ENCODE data around the gene LHX2.

Gene LHX2

GRCh38 chr9:124000161-124000783 lies 11.3 kb upstream of the LHX2 start:
- DNase-seq, result no peak

- no peak for DNase-seq
These were observed 10.6 kb upstream of the LHX2 start for GRCh38 chr9:124000784-124001457.

DNA sequence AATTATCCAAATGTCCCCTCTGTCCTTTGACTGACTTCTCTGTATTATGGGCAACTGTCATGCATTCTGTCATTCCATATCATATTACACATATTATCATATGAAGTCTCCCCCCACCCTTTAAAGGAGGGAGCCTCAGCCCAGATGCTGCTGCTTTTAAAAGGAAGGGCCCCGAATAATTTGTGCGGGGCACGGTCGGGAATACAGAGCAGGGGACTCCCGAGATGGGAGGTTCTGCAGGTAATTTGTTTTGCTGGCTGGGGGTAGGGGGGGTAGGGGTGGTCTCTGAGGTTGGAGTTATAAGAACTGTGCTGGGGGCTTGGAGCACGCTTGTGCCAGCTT lies 10.1 kb upstream of the LHX2 start:
- no peak for DNase-seq

DNA sequence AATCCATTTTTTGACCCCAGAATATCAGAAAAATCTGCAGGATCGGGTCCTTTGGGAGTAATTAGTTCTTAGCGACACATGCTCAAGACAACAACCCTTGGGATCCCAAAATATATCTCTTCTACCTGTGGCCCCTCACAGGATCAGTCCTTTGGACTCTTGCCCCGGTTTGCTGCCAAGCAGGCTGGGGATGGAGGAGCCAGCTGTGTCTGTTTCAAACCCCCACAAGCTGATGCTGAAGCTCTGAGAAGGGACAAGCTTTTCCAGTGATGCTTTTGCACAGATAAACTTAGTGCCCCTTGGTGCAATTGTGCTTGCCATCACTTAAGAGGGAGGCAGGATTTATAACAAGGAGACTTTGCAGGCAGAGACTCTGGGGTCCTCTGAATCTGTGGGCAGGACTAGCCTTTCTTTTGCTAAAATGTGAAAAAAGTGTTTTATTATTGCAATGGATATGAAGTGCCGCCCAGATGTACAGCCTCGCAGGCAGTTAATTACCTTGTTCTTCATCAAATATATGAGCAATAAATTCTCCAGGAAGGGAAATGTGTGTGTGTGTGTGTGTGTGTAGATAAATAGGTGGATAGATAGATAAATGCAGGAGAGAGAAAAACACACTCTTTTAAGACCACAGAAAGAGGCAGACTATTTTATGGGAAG lies 9.6 kb upstream of the LHX2 start:
- no peak for DNase-seq

DNA sequence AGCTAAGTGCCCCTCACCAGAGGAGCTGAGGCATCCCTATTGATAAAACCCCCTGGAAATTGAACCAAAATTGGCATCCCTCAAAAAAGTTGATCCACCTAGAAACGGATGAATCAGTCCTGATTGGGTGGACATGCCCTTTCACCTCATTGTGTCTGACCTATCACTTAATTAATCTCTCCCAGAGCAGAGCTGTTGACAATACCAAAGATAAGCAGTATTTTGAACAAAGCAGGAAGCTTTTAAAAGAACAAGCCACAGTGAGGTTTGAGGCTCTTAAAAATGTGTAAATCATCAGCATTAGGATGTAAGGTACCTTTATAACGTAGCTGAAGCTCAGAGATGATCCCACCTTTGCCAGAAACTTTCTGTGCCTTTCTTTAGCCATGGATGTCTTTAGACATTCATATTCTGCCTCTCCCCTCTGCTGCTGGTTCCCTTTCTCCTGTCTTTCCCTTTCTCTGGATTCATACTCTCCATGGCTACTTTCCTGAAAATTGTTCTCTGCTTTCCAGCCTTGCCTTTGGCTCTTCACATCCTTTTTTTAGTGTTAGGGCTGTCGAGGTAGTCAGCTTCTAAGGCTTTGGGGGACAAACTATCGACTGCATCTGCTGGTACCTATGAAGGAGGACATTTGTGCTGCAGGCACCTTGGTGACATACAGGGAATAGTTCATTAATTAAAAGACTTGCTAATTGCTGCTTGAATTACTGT lies 7.8 kb upstream of the LHX2 start:
- no peak for DNase-seq

GRCh38 chr9:124004593-124004992 lies 7.0 kb upstream of the LHX2 start:
- DNase-seq, result no peak

DNA sequence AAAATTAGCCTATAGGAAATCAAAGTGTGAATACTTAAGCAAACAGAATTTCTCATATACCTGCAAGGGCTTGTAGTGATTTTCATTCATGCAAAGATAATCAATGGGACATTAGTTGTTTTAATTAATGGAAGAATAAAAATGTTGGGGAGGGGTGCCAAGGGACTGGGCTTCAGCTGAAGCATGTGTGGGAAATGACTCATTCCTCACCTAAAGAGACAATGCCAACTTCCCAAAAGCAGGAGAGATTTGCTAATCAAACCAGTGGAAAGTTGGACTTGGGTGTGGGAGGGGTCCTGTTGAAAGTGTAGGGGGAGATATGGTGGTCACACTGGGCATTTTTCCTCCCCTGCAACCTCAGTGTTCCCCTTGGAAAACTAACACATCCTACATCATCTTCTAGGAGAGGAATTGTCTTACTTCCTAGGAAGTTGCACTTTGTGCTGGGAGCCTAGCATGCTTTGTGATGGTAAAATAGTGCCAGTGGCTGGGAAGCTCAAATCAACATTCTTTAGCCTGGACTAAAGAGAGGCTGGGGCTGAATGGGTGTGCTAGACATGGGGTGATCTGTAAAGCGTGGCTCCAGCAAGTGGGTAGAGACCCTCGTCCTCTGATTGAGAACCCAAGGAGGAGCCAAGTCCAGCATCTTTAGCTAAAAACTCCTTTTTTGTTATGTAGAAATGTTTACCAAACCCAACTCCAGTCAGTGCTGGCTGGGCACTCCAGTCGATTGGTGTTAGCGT lies 6.4 kb upstream of the LHX2 start:
- no peak for DNase-seq

- no peak for DNase-seq
These were observed 4.9 kb upstream of the LHX2 start for GRCh38 chr9:124006448-124007361.

DNA sequence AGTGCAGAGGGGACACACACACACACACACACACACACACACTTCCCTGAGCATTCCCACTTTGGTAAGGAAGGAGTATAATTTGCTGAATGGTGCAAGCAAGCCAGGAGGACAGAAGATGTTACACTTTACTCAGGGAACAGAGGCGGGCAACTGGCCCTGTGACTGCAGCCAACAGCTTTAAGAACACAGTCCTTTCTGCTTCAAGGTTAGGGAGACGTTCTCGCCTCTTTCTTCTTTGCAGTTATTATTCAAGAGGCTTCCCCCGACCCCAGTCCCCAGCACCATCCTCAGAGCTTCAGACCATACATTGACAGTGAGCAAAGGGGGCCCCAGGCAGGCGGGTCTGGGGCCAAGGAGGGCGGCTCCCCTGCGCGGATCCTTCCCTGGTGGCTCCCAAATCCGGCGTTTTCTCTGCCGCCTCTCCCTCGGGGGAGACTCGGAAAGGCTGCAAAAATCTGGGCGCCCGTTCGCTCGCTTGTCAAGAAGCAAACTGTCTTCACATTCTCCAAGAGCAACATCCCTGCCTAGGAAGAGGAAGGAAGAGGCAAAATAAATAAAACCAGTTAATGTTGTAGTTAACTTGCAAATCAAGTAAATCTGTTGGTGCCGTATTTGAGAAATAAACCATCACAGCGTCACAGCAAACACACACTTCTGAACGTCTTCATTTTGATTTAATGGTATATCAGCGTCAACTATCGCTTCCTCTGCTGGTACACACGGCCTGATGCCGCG lies 3.8 kb upstream of the LHX2 start:
- DNase-seq, result no peak

DNA sequence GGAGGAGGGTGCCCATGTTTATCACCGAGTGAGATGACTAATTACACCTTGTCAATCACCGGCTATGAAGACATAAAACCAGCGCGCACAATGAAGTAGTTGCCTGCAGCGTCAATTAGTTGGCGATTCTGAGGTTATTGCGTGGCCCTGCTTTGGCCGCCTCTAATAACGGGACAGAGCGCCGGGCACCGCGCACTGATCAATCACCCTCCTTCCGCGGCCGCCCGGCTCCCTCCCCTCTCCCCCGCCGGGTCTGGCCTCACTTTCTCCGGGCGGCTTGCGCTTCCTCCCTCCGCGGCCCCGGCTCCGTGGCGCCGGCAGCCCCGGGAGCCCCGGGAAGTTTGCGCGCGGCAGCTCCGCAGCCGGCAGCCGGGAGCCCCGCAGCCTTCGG lies 3.3 kb upstream of the LHX2 start:
- no peak for DNase-seq

DNA sequence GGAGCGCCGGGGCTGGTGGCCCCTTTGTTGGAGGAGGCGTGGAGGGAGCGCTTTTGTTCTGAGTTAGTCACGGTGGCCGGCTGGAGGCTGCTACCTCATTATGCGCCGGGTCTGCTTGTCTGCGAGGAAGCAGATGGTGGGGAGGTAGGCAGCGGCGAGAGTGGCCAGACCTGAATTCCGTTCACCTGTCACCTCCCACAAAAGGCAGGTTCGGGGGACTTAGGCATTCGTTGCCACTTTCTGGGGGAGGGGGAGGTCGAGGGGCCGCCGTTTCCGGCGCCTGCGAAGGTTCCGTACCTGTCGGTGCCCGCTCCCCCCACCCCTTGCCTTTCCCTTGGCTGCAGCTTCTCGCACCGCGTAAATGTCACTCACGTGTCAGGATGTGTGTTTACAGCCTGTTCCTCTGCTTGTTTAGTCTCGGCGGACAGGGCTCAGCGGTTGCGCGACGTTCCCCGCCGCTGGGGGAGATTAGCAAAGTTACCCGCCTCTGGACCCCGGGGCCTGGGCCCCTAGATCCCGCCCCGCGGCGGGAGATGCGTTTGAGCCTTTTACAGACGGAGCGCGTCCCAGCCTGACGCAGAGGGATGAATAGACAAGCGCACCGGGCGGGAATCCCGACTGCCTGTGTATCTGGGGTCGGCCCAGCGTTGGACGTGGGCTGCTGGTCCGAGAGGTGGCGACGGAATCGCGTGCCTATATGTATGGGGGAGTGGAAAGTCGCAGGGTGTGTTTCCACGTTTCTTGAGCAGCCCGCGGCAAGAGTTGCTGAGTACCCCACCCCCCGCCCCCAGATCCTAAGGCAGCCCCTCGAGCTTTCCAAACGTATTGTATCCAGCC lies 2.7 kb upstream of the LHX2 start:
- no peak for DNase-seq

- no peak for DNase-seq
These were observed 1.9 kb upstream of the LHX2 start for GRCh38 chr9:124009531-124010217.

- no peak for DNase-seq
These were observed 1.3 kb upstream of the LHX2 start for GRCh38 chr9:124010303-124010664.

DNA sequence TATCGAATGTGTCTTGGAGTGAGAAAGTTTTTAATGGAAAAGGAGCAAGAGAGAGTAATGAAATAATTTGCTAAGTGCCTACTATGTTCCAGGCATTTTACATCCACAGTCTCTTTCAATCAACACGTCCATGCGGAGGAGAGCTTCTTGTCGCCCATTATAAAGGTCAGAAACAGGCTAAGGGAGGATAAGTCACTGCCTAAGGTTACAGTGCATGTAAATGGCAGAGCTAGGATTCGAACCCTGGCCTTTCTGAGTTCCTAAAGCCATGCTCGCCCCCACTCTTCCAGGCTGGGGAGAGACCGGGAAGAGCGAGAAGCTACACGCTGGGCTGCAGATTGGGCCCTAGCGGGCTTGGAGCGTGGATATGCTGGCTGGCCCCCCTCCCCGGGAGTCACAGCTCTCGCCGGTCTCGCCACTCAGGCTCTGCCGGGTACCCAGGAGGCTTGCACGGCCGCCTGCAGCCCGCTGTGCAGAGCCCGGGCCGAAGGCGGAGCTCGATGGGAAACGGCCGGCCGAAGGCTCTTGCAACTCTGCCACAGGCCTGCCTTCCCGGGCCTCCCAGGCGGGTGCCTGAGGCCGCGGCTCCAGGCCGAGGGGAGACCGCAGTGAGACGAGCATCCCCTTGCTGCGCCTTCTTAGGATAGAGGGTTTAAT lies 775 bp upstream of the LHX2 start:
- no peak for DNase-seq

- DNase-seq, result no peak
These were observed 1.1 kb downstream of the LHX2 start for GRCh38 chr9:124012368-124013301.

GRCh38 chr9:124013309-124014210 lies 2.0 kb downstream of the LHX2 start:
- no peak for DNase-seq

Data from CD4-positive, alpha-beta T cell treated with Interleukin-12 subunit alpha and Interleukin-12 subunit beta, for 1 hour (primary cell).